Measurements from ENCODE around the gene ATP5MG.
"Not testable (repeated sequence)": the region's sequence is repeated elsewhere in the genome, so short reads cannot be mapped to it uniquely, and the experiment has no call there.

ATP5MG gene

DNA sequence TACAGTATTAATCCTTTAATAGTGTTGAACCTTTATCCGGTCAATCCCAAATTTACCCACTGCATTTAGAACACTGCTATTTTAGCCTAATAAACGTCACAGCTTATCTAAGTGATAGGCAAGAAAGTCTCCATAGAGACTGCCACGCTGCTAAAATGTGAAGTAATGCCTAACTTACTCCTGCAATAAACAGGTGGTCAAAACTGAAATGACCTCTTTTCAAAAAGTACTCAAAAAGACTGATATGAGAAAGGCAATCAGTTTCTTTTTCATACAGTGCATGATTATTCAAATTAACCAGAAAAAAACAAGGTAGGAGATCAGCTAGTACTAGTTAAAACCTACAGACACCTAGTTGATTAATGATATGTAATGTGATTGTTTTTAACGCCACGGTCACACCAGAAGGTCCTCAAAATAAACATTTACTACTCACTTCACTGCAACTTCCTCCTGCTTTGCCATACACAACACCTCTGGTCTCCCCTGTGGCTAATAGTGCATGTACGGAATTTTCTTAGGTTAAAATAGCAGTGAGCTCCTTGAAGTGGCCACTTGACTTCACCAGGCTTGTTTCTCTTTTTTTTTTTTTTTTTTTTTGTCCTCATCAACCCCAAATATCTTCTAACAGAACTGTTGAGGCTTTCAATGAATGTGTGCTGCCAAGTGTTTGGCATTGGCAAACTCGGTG, 8.8 kb downstream of the ATP5MG start:
- DNase-seq: no peak

DNA sequence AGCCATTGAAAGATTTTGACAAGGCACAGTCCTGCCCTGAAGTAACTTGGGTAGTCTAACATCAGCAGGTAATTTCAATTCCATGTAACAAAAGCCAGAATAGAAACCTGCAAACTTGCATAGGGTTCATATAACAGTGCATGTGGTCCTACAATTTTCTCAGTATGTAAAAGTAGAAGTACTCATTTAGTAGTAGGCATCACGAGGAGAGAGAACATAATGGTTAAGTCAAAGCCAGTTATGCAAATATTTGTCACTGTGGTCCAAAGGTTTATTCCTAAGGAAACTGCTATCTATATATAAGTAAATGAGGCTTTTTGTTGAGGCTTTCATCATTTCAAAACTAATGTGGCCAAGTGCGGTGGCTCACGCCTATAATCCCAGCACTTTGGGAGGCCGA, 10.1 kb downstream of the ATP5MG start:
- DNase-seq: no peak

DNA sequence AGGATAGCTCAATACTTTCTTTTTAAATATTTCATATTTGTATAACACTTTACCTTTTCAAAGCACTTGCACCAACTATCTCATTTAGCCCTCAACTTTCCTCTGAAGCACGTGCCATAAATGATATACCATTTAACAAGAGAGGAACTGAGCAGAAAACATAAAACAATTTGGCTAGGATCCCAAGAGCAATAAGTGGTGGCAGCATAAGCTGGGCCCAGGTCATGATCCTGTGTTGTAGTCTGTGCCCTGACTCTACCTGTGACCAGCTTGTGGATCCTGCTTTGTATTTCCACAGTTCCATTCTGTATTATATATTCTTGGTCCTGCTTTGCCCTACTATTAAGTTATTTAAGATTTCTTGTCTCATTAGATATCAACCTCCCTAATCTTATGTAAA, 11.5 kb downstream of the ATP5MG start:
- no peak for DNase-seq

DNA sequence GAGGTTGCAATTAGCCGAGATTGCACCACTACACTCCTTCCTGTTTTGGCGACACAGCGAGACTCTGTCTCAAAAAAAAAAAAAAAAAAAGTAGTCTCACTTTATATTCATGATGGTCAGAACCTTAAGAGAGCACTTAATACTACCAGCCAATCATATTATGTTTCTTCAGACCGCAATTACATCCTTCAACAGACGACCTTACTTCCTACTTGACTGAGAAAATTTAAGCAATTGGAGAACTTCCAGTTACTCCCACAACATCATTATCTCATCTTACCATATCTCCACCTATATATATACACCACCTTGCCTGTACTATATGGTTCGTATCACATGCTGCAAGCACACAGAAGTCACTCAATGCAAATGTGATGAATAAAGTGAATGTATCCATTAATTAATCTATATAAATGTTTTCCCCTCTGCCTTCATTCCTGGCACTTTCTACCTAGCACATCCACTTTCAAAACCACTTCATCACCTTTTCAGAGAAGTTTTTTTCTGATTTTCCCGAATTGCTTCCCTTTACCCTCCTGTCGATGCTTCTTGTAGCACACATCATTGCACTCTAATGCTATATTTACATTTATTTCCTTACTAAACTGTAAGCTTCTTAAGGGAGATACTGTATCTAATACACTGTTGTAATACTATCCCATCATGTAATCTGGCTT, 13.8 kb downstream of the ATP5MG start:
- no peak for DNase-seq

DNA sequence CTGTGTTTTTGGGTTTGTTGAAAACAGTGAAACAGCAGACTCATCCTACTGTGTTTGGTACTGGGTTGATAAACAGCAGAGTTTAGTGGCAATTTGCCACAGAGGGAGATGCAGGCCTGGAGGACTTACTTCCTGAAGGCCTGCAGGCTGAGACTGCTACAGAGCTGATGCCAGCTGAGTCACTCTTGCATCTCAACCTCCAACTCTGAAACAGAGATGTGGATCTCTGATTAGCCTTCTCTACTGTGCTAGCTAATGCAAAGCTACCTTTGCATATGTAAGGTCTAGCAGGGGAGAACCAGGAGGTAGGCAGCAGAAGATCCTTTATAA, 14.3 kb downstream of the ATP5MG start:
- DNase-seq: no peak

DNA sequence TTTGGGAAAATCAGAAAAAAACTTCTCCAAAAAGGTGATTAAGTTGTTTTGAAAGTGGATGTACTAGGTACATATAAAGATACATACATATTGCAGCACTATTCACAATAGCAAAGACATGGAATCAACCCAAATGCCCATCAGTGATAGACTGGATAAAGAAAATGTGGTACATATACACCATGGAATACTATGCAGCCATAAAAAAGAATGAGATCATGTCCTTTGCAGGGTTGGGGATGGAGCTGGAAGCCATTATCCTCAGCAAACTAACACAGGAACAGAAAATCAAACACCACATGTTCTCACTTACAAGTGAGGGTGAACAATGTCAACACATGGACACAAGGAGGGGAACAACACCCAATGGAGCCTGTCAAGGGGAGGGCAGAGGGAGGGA, 15.5 kb downstream of the ATP5MG start:
- DNase-seq: not testable (repeated sequence)

DNA sequence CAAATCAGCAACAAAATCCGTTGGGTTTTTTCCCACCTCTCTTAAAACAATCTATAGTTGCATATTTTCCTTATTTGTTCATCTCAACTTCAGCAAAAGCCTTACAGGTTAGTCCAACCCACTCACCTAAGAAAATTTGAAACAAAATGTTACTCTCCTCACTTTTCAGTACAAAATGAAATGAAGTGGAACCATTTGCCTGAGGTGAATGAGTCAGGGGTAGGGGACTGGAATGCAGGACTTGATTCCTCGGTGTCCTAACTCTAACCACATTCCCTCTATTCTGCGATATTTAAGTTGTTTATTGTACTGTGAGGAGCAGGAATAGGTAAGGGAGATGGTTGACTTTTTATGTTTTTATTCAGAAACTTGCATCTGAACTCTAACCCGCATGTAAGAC, 16.4 kb downstream of the ATP5MG start:
- no peak for DNase-seq

DNA sequence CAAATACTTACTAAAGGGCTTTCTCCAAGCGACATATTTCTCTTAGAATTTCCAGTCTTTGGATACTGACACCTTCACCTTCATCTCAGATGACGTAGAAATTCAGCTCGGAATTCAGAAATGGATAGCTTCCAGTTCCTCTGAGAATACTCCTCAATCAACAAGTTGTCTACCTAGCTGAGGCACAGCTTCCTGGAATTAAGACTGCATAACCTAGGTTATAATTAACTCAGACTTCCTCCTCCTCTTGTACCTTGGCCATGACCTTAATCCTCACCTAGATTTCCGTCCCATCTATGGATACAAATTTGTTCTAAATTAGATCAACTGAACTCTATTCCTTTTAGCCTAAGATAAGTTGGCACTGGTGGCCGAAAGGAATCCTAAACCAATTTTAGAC, 17.4 kb downstream of the ATP5MG start:
- DNase-seq: no peak

DNA sequence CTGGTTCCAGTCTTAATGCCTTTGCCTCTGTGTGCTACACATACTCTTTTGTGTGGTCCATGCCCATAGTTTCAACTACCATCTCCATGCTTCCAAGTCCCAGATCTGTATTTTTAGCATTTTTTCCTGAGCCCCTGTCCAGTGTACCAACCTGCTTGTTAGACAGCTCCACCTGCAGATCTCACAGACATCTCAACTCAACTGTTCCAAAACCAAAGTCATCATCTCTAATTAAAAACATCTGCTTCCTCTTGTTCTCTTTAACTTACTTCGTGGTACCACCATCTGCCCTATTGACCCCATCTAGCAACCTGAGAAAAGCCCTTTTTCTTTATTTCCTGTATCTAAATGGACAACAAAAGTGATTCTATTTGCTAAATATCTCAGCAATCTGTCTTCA, 26.3 kb downstream of the ATP5MG start:
- no peak for DNase-seq

DNA sequence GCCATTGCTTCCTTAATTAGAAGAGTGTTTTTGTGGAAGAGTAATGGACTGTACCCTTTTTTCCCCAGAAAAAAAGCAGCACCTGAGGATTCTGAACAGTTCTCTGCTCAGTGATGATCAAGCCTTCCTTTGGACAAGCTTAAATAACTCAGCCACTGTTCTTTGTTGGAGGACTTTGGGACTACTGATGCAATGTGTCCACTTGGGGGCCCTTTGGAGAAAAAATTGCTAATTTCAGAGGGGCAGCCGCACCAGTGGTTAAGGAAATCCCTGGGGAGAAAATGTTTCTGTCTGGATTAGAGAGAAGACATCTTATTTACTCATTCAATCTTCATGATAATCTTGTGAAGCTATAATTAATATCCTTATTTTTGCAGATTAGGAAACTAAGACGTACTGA, 29.6 kb downstream of the ATP5MG start:
- peak; percentile 14 for DNase-seq

DNA sequence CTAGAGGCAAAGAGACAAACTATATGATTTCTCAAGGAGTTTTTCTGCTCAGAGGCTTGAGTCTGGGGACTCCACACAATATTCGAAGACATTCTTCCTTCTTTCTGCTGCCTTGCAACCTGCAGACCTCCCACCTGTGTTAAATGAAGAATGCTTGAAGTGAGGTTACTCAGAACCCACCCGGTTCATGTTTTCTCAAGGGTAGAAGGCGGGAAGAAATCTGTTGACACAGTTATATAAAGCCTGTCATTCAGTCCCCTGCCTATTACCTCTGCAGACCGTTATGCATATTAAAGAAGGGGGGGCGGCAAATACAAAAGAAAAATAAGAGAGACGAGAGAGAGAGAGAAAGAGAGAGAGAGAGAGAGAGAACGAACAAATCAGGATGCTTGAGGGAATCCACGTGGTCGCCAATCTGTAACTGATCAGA, 32.7 kb downstream of the ATP5MG start:
- DNase-seq: no peak

DNA sequence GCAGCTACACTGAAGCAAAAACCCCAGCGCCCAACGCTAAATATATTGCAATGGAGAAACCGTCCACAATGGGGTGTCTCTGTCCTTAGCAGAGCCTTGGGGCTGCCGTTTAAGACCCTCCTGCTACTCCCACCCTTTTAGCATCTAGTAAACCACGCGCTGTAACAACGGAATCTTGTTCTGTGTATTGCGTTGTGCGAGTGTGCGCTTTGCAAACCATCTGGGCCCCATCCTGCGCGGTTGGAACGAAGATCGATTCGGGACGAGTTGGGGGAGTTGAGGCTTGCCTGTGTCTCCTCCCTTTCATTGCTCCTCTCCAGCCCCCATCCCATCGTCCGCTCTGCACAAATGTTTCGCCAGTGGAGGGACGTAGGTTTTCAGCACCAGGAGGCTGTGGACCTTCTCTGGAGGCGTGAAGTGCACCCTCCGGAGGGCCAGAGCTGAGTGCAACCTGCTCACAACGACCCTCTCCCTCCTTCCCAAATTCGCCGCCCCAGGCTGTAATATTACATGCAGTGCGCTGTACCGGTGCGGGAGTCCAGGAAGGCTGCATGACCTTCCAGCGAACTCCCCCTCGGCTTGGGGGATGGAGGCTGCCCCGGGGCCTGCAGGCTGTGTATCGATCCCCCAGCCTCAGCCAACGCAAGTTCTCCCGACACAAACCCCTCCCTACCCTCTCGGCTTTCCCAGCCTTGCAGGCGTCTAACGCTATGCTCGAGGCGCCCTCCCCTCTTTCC, 33.3 kb downstream of the ATP5MG start:
- DNase-seq: peak; percentile 55

DNA sequence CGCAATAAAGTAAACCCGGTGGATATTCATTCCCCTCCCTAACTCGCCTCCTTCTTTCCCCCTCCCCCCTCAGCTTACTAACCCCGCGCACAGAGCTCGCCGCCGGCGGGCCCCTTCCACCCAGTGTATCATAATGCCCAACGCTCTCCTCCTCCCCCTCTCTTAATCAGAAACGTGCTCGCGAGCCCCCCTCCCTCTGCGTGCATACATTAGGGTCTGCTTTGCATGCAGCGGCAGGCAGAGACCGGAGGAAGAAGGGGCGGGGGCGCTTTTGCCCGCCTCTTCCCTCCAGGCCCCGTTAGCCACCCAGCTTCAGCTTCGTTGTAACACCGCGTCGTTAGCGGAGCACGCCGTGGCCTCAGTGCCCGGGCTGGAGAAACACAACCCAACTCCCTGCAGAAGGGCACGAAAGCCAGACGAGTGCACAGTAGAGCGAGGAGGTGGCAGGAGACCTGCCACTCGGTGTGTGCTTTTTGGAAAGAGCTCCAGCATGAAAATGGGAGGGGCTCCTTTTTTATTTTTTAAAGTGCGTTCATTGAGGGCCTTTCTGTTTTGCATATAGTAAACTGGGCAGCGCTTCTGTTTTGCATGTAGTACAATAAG, 34.0 kb downstream of the ATP5MG start:
- DNase-seq: peak; percentile 76

DNA sequence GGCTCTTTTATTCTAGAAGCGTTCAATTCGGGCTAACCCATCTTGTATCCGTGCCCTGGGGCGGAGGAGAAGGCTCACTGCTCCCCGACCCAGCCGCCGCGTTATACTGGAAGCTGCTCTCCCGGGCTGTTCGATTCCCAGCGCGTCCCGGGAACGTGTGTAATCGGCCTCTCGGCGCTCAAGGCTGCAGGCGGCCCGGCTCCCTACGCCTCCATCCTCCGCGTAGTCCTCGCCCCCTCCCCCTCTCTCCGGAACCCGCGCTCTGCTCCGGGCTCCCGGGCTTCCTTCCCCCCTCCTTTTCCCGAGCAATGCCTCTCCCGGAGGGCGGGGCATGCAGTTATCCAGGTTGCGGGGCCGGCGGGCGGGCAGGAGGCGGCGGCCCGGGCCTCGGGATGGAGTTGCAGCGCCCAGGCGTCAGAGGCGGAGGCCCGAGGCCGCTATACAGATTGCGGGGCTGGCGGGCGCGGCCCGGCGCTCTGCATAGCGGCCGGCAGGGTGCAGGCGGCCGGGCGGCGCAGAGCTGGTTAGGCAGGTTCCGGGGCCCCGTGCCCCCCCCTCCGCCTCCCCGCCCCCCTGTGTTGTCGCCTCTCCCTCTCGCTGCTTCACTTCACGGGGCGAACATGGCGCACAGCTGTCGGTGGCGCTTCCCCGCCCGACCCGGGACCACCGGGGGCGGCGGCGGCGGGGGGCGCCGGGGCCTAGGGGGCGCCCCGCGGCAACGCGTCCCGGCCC, 34.7 kb downstream of the ATP5MG start, which contains the start of gene KMT2A:
Gene KMT2A, plus strand, starts transcription at position 600 of the 732 bp plus-strand sequence. Its CDS starts 21 bp downstream, at position 621.
- peak; percentile 94 for DNase-seq

DNA sequence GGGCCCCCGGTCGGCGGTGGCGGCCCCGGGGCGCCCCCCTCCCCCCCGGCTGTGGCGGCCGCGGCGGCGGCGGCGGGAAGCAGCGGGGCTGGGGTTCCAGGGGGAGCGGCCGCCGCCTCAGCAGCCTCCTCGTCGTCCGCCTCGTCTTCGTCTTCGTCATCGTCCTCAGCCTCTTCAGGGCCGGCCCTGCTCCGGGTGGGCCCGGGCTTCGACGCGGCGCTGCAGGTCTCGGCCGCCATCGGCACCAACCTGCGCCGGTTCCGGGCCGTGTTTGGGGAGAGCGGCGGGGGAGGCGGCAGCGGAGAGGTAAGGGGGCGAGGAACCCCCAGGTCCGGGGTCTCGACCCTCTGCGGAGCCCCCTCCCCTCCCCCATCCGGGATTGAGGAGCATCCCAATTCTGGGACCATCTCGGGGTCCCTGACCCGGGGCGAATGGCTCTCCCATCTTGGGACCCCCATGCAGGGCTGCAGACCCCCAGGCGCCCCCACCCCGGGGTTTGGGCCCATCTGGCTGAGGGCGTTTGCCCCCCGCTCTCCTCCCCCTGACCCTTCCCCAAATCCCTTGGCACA, 35.3 kb downstream of the ATP5MG start:
- DNase-seq: no peak

DNA sequence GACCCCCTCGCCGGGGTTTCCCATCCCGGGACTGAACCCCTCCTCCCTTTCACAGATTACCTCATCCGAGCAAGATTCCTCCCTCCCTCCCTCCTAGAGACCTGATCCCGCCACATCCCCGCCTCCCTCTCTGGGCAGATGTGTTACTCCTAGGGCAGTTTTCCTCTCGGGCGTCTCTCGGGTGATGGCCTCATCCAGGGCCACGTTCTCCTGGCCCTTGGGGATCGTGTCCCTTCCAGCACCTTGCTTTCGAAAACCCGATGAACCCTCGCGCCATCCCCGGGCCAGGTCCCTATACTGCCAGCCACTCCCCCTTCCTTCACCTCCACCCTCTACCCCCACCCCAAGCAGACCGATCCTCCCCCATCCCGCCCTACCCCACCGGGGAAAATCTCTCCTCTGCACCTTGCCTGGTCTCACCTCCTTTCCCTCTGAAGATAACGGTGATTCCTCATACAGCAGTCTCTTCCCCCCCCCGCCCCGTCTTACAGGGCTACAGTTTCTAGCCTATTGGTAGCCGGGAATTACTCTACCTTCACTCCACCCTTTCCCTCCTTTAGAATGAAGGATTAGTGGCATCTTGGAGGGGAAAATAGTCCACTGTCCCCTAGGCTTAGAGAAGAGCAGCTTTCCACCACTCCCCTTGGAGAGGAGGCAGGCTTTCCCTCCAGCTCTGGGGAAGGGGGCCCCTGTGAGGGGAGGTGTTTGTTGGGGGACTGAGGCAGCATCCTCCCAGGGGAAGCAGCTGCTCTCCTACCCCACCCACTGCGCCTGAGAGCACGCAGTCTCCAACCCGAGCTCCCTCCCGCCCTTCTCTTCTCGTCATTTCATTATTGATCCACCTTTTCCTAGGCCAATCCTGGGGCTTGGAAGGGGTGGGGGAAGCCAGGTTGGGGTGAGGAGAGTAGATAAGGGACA, 36.1 kb downstream of the ATP5MG start:
- DNase-seq: peak; percentile 9

DNA sequence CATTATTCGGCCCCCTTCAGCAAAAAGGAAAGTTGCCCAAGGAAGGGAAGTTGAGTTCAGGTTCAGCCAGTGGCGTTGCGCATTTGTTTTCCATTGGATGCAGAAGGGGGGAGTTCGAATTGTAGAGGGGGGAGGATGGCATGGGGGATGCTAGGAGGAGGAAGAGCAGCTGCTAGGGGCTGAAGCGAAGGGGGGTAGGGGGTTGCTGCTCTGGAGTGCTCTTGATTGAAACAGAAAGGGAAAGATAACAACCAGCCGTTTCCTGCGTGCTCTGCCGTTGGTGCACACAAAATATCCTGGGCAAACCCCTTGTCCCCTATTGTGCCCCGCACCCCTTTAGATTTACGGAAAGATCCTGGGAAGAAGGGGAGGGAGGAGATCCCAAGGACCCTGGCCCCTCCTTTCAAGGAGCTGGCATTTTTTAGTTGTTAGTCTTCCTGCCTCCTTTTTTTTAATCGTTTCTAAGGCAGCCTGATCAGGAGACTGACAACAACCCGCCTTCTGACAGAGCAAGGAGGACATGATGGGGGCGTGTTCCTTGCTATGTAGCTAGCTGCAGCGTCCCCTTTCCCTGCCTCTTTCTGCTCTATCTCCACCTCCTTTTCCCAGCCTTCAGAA, 37.0 kb downstream of the ATP5MG start:
- DNase-seq: peak; percentile 22

DNA sequence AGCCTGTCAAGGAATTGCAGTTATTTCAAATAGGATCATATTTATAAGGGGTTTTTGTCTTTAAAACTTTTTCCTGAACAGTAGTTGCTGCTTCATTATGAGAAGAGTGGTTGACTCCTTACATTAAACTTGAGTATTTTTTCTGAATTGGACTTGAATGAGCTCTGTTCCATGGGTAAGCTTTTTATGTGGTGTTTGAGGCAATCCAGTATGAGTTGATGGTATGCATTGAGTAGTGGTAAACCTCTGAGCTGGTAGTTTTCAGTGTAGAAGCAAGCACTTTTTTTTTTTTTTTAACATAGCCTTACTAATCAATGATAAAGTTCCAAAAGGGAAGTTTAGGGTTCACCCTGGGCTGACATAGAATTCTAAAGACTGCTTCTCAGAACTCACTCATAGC, 38.2 kb downstream of the ATP5MG start:
- no peak for DNase-seq

DNA sequence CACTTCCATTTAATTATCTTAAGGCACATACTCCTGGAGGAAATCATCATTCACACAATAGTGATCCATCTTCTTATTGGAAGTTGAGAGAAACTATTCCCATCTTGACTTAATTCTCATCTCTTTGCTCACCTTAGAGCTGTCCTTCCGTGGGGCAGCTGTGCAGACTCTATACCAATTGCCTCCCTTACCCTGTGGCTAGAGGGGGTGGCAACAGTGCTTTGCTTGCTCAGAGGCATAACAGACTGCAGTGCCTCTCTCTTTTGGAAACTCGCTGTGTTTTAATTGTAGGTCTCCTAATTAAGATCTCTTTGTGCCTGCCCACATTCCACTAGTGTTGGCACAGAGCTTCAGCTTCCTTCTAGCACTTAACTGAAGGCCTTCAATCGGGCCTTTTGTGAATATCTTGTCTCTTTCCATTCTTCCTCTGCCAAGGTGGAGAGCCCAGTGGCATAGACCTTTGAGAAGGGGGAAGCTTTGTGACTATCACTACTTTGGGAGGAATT, 40.4 kb downstream of the ATP5MG start:
- peak; percentile 6 for DNase-seq

DNA sequence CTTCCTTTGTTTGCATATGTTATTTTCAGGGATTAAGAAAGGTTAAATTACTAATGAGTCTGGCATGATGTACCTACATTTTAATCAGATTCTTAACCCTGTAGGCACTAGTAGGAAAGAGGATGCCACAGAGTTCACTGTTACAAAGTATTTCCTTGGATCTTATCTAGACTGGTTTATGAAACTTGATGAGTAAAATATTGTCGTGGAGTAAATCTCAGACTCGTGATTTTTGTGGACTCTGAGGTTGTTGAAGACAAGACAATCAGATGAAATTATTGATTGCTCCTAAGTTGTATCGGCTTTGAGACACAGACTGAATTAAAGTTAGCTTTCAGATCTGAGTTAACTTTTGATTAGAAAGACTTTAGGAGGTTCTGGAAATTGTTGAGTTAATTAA, 40.9 kb downstream of the ATP5MG start:
- no peak for DNase-seq
